ENCODE results near the gene PTPN11.
"Not testable (repeated sequence)": the region's sequence is repeated elsewhere in the genome, so short reads cannot be mapped to it uniquely, and the experiment has no call there.

The PTPN11 gene

GRCh38 chr12:112447106-112447505 lies 28.4 kb downstream of the PTPN11 start:
- no peak for DNase-seq

- not testable (repeated sequence) for DNase-seq
Observed at GRCh38 chr12:112448165-112448564, 29.4 kb downstream of the PTPN11 start.

- peak in 1 of 56 donors; percentile 5 for DNase-seq
Observed at GRCh38 chr12:112450725-112451124, 32.0 kb downstream of the PTPN11 start.

GRCh38 chr12:112456029-112456428 lies 37.3 kb downstream of the PTPN11 start:
- peak in 34 of 56 donors; percentile 3 to 71 (median 22) for DNase-seq

GRCh38 chr12:112457142-112457541 lies 38.4 kb downstream of the PTPN11 start:
- not testable (repeated sequence) for DNase-seq

GRCh38 chr12:112458330-112458729 lies 39.6 kb downstream of the PTPN11 start:
- DNase-seq = no peak

GRCh38 chr12:112458751-112459150 lies 40.0 kb downstream of the PTPN11 start:
- DNase-seq = no peak

- DNase-seq = no peak
Observed at GRCh38 chr12:112463478-112463877, 44.7 kb downstream of the PTPN11 start.

- no peak for DNase-seq
Observed at GRCh38 chr12:112464605-112465004, 45.9 kb downstream of the PTPN11 start.

GRCh38 chr12:112466011-112466422 lies 47.3 kb downstream of the PTPN11 start:
- no peak for DNase-seq

GRCh38 chr12:112466835-112467234 lies 48.1 kb downstream of the PTPN11 start:
- no peak for DNase-seq

- no peak for DNase-seq
Observed at GRCh38 chr12:112468046-112468445, 49.3 kb downstream of the PTPN11 start.

- peak in 1 of 56 donors; percentile 16 for DNase-seq
Observed at GRCh38 chr12:112473056-112473455, 54.3 kb downstream of the PTPN11 start.

- no peak for DNase-seq
Observed at GRCh38 chr12:112479413-112479812, 60.7 kb downstream of the PTPN11 start.

- DNase-seq = no peak
Observed at GRCh38 chr12:112480931-112481330, 62.2 kb downstream of the PTPN11 start.

GRCh38 chr12:112482733-112483132 lies 64.0 kb downstream of the PTPN11 start:
- peak in 37 of 56 donors; percentile 3 to 73 (median 36) for DNase-seq

GRCh38 chr12:112486361-112486760 lies 67.6 kb downstream of the PTPN11 start:
- no peak for DNase-seq

- peak in 22 of 56 donors; percentile 3 to 69 (median 35) for DNase-seq
Observed at GRCh38 chr12:112488257-112488876, 69.6 kb downstream of the PTPN11 start.

GRCh38 chr12:112489456-112489855 lies 70.7 kb downstream of the PTPN11 start:
- DNase-seq = no peak

- no peak for DNase-seq
Observed at GRCh38 chr12:112496496-112496895, 77.7 kb downstream of the PTPN11 start.

GRCh38 chr12:112498580-112498979 lies 79.8 kb downstream of the PTPN11 start:
- DNase-seq = no peak

GRCh38 chr12:112503512-112503911 lies 84.8 kb downstream of the PTPN11 start:
- no peak for DNase-seq

GRCh38 chr12:112506513-112507166 lies 87.9 kb downstream of the PTPN11 start:
- no peak for DNase-seq

All from nucleus accumbens (tissue), 56 donors.